OCI-LY3 (cell line): ENCODE results near the gene OOEP.

Source experiments
- H2AFZ ChIP-seq: fragments of 200-600, 300-600 bp; shearing (Covaris generic); 2 replicates; pipeline ENCODE4 v1.6.0; 2014; ENCODE audit warnings: antibody characterized with exemption, low read depth, low read length
- H3K27ac ChIP-seq: fragments of 200-600, 300-600 bp; sonication (generic); 2 replicates; pipeline ENCODE4 v1.5.1; 2014; ENCODE audit warnings: mild to moderate bottlenecking, low read length, moderate library complexity, mixed read lengths
- H3K27me3 ChIP-seq: fragments of 200-600, 300-600 bp; sonication (generic); 2 replicates; pipeline ENCODE4 v1.6.1; 2014; ENCODE audit warnings: low read depth, low read length, mixed read lengths
- H3K36me3 ChIP-seq: fragments of 200-600, 300-600 bp; sonication (generic); replicated peaks from 2 replicates; pipeline ENCODE3; 2014; ENCODE audit warnings: low read depth, low read length, mixed read lengths
- H3K4me1 ChIP-seq: fragments of 300-600, 200-600 bp; sonication (generic); 2 replicates; pipeline ENCODE4 v1.6.1; 2014; ENCODE audit warnings: low read length, mixed read lengths
- H3K4me2 ChIP-seq: fragments of 200-600, 300-600 bp; sonication (generic); 2 replicates; pipeline ENCODE4 v1.6.1; 2014; ENCODE audit warnings: low read length, mixed read lengths
- H3K4me3 ChIP-seq: fragments of 300-600, 200-600 bp; sonication (generic); 2 replicates; pipeline ENCODE4 v1.5.1; 2014; ENCODE audit warnings: antibody characterized with exemption, mild to moderate bottlenecking, low read length, moderate library complexity
- H3K79me2 ChIP-seq: fragments of 300-600, 200-600 bp; shearing (Covaris generic); 2 replicates; pipeline ENCODE4 v1.6.1; 2014; ENCODE audit warnings: mild to moderate bottlenecking, low read length, mixed read lengths
- H3K9ac ChIP-seq: fragments of 300-600, 200-600 bp; shearing (Covaris generic); 2 replicates; pipeline ENCODE4 v1.6.0; 2014; ENCODE audit warnings: mild to moderate bottlenecking, low read length, moderate library complexity
- H3K9me3 ChIP-seq: fragments of 200-600, 300-600 bp; shearing (Covaris generic); 2 replicates; pipeline ENCODE4 v1.6.1; 2014; ENCODE audit warnings: low read length, mixed read lengths; ENCODE audit not compliant: insufficient read depth
- H4K20me1 ChIP-seq: fragments of 200-600, 300-600 bp; sonication (generic); 2 replicates; pipeline ENCODE4 v1.6.1; 2016; ENCODE audit warnings: low read length, mixed read lengths; ENCODE audit not compliant: insufficient read depth
- CTCF ChIP-seq: fragments of 200-600, 300-600 bp; sonication (generic); IDR thresholded peaks from 2 replicates; pipeline ENCODE4 v1.5.1; 2014; ENCODE audit warnings: antibody characterized with exemption, low read length, low read depth
- EZH2phosphoT487 ChIP-seq: fragments of 200-600 bp; shearing (Covaris generic); IDR thresholded peaks from 2 replicates; pipeline ENCODE4 v1.6.1; 2018; ENCODE audit warnings: antibody characterized with exemption, mixed run types, low read depth

The OOEP gene

DNA sequence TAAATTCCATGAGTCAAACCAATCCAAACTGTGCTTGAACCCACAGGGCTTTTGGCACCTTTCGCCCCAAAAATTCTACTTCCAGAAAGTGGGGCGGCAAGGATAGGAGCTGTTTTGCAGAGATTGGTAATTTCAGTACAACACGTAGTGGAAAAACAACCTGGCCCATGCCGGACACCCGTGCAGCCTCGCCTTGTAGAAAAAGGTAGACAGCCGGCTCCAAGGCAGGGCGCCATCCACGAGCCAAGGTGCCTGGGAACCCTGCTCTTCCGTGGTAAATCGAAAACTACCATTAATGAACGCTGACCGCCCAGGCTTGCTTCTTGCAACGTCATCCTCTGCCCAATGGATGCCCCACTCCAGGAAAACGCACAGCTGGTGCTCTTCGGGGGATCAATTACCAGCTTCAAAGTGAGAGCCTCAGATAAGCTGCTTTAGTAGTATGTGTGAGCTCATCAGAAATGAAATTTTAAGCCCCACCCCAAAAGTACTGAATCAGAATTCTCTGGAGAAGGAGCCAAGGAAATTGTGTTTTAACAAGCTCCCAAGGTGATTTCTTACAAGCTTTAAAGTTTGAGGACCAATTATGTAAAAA is 1.8 kb downstream of the OOEP start:
- no peak overlapping the region for H3K4me2 ChIP-seq
- no peak overlapping the region for H2AFZ ChIP-seq

GRCh38 chr6:73364549-73364948 is 5.1 kb downstream of the OOEP start:
- H3K36me3 ChIP-seq: no peaks in the 10 kb centered on the region
- no peak overlapping the region for H2AFZ ChIP-seq
- H3K79me2 ChIP-seq: no peaks in the 10 kb centered on the region
- no peaks in the 10 kb centered on the region for H3K4me1 ChIP-seq
- no peaks in the 10 kb centered on the region for H4K20me1 ChIP-seq
- no peak overlapping the region for H3K9ac ChIP-seq
- no peak overlapping the region for H3K27ac ChIP-seq
- no peak overlapping the region for H3K4me3 ChIP-seq
- no peak for TF ChIP-seq EZH2phosphoT487
- H3K9me3 ChIP-seq: no peaks in the 10 kb centered on the region
- no peak overlapping the region for H3K4me2 ChIP-seq
- H3K27me3 ChIP-seq: no peaks in the 10 kb centered on the region

More for the DNA sequence above, 1.8 kb downstream of the OOEP start:
- Histone ChIP-seq H3K79me2 (no peaks in the 10 kb centered on the region), H3K4me3 (no peak overlapping the region), H3K27ac (no peak overlapping the region), H3K4me1 (no peaks in the 10 kb centered on the region), H3K9me3 (peaks cover 9% of the 10 kb centered on the region; the same call in 1 of the 2 replicates), H3K36me3 (no peaks in the 10 kb centered on the region), H3K9ac (no peak overlapping the region), H3K27me3 (no peaks in the 10 kb centered on the region), H4K20me1 (no peaks in the 10 kb centered on the region)
- TF ChIP-seq EZH2phosphoT487: no peak
- TF ChIP-seq CTCF: no peak

GRCh38 chr6:73364121-73364520 is 5.6 kb downstream of the OOEP start:
- Histone ChIP-seq H3K27ac (no peak overlapping the region), H3K4me2 (no peak overlapping the region), H2AFZ (no peak overlapping the region), H3K4me1 (no peaks in the 10 kb centered on the region), H4K20me1 (no peaks in the 10 kb centered on the region), H3K27me3 (no peaks in the 10 kb centered on the region), H3K36me3 (no peaks in the 10 kb centered on the region), H3K79me2 (no peaks in the 10 kb centered on the region), H3K4me3 (no peak overlapping the region), H3K9ac (no peak overlapping the region), H3K9me3 (no peaks in the 10 kb centered on the region)
- TF ChIP-seq CTCF (no peak), EZH2phosphoT487 (no peak)

DNA sequence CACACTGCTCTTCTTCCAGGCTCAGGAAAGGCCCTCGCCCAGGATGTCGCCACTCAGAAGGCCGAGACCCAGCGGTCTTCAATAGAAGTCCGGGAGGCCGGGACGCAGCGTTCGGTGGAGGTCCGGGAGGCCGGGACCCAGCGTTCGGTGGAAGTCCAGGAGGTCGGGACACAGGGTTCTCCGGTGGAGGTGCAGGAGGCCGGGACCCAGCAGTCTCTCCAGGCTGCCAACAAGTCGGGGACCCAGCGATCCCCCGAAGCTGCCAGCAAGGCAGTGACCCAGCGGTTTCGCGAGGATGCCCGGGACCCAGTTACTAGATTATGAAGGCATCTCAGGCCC is 6.2 kb downstream of the OOEP start:
- H3K4me2 ChIP-seq: no peak overlapping the region
- TF ChIP-seq EZH2phosphoT487 (no peak), CTCF (no peak)
- no peak overlapping the region for H2AFZ ChIP-seq

More for the DNA sequence above, 6.2 kb downstream of the OOEP start:
- Histone ChIP-seq H3K9ac (no peak overlapping the region), H3K4me3 (no peak overlapping the region), H3K4me1 (no peaks in the 10 kb centered on the region), H4K20me1 (no peaks in the 10 kb centered on the region), H3K27ac (no peak overlapping the region), H3K9me3 (no peaks in the 10 kb centered on the region), H3K27me3 (no peaks in the 10 kb centered on the region), H3K79me2 (no peaks in the 10 kb centered on the region), H3K36me3 (no peaks in the 10 kb centered on the region)
